ENCODE data around the gene XRCC1. TPM values are rescaled to one million over a fixed set of nuclear protein-coding genes. Genes with fewer than 3 reads are reported as not detected.
A peak's percentile ranks its signal among the peaks of the same experiment; 100 is the strongest.

Gene XRCC1
- total RNA-seq, 1 experiment from 2014 or later = 38.0 TPM

GRCh38 chr19:43533546-43534304 is 41.6 kb downstream of the XRCC1 start:
- no peak overlapping the region for H3K14ac ChIP-seq (ENCODE audit: insufficient read depth, low read length)
- H2BK12ac ChIP-seq (ENCODE audit: insufficient read length, low read depth, low read length) = no peak overlapping the region
- H4K91ac ChIP-seq (ENCODE audit: insufficient read length, low read depth, low read length) = no peak overlapping the region
- no peak overlapping the region for H2BK20ac ChIP-seq (ENCODE audit: low read depth, low read length, poor library complexity, severe bottlenecking)
- no peaks in the 10 kb centered on the region; a peak in 1 of 5 replicates for H3K9me3 Mint-ChIP-seq
- H3K23ac ChIP-seq (ENCODE audit: insufficient read length, low read depth, low read length) = no peak overlapping the region
- H3K27ac ChIP-seq (ENCODE audit: insufficient read length, low read depth, low read length) = no peak overlapping the region
- peaks cover 5% of the 10 kb centered on the region for H3K23me2 ChIP-seq (ENCODE audit: insufficient read length, low read depth, low read length, poor library complexity, severe bottlenecking)
- H3T11ph ChIP-seq (ENCODE audit: low read length) = no peak overlapping the region
- H2BK15ac ChIP-seq (ENCODE audit: low read depth, low read length) = no peak overlapping the region
- H4K8ac ChIP-seq (replicated peaks; ENCODE audit: insufficient read length, low read depth, low read length) = no peak overlapping the region
- H3K9ac ChIP-seq (ENCODE audit: extremely low read depth, insufficient read length, low read length) = no peak overlapping the region
- H3K4me3 Mint-ChIP-seq = peak overlapping the region; percentile 79 to 97
- no peaks in the 10 kb centered on the region for H3K79me2 ChIP-seq (ENCODE audit: insufficient read depth, low read length)
- no peak overlapping the region for H2BK5ac ChIP-seq (ENCODE audit: insufficient read length, low read length)
- TF ChIP-seq CTCF (conservative IDR thresholded peaks at IDR 0.05) = no peak
- no peaks in the 10 kb centered on the region for H4K20me1 ChIP-seq (ENCODE audit: control insufficient read depth, insufficient read depth, insufficient read length)
- H3K36me3 Mint-ChIP-seq (ENCODE audit: insufficient read depth in 1 of 3, low read depth in 3 of 3) = peaks cover 8 to 23% (median 15%) of the 10 kb centered on the region in 3 experiments
- H3K79me1 ChIP-seq (ENCODE audit: insufficient read depth, low read depth, low read length, poor library complexity, severe bottlenecking) = no peaks in the 10 kb centered on the region
- H3K9me3 ChIP-seq (ENCODE audit: control insufficient read depth, low read depth, low read length) = no peaks in the 10 kb centered on the region
- peak overlapping the region; percentile 56 for H3K4me2 ChIP-seq (ENCODE audit: insufficient read depth, insufficient read length, low read length)
- H4K5ac ChIP-seq (ENCODE audit: insufficient read length, low read depth, low read length) = no peak overlapping the region
- H3K4me1 Mint-ChIP-seq = peaks cover 15 to 19% of the 10 kb centered on the region in 2 experiments
- no CpG with 5 or more reads among the region's 41 CpGs for WGBS (ENCODE audit: extremely low coverage, insufficient read length, low lambda C conversion rate)
- H3K56ac ChIP-seq (ENCODE audit: insufficient read length, low read depth, low read length) = no peak overlapping the region
- H3K27me3 Mint-ChIP-seq (ENCODE audit: low read depth) = peaks cover 10% of the 10 kb centered on the region
- H2AK5ac ChIP-seq (ENCODE audit: insufficient read length, low read length) = no peak overlapping the region
- peak overlapping the region; percentile 97 to 99 (median 98) for H3K27ac Mint-ChIP-seq
- H2AFZ ChIP-seq (ENCODE audit: low read length) = no peak overlapping the region
- no peak overlapping the region for H3K4ac ChIP-seq (ENCODE audit: low read depth, low read length)
- no peaks in the 10 kb centered on the region for H3K27me3 ChIP-seq (ENCODE audit: insufficient read depth, low read length)
- H3K18ac ChIP-seq (ENCODE audit: insufficient read length, low read depth, low read length) = no peak overlapping the region
- no peak overlapping the region for H2BK120ac ChIP-seq (ENCODE audit: low read depth, low read length, poor library complexity, severe bottlenecking)
- H3K4me1 ChIP-seq (ENCODE audit: insufficient read depth, low read length) = no peaks in the 10 kb centered on the region
- peak; percentile 99 for DNase-seq

Measured in H9 (cell line).